ENCODE data around the gene NUFIP2. TPM values are rescaled to one million over a fixed set of nuclear protein-coding genes. Genes with fewer than 3 reads are reported as not detected.

The NUFIP2 gene
- total and polyA plus RNA-seq, 10 of the 15 experiments (the other 5 are each of a cell fraction or from before 2014, with no cell fraction given) = 3.7 to 32.3 (median 14.5) TPM

GRCh38 chr17:29322363-29322762, 28.4 kb upstream of the NUFIP2 start:
- Histone ChIP-seq H3K27ac (ENCODE audit: control insufficient read depth, insufficient read depth) (no peak overlapping the region), H3K27me3 (replicated peaks in 1 of 2; ENCODE audit: control insufficient read depth in 2 of 2, insufficient read depth in 2 of 2, low read length in 1 of 2) (no peaks in the 10 kb centered on the region), H3K9ac (ENCODE audit: control insufficient read depth, insufficient read depth, low read length) (no peak overlapping the region), H3K9me3 (replicated peaks; ENCODE audit: control insufficient read depth, insufficient read depth, low read length) (no peaks in the 10 kb centered on the region), H3K36me3 (ENCODE audit: control insufficient read depth in 2 of 2, insufficient read depth in 2 of 2, low read length in 1 of 2) (no peaks in the 10 kb centered on the region), H2AFZ (ENCODE audit: control insufficient read depth, low read depth, low read length) (no peak overlapping the region), H4K20me1 (ENCODE audit: control insufficient read depth, insufficient read depth) (no peaks in the 10 kb centered on the region), H3K79me2 (ENCODE audit: control insufficient read depth, insufficient read depth, low read length) (no peaks in the 10 kb centered on the region), H3K4me1 (ENCODE audit: control insufficient read depth, insufficient read depth, low read length) (no peaks in the 10 kb centered on the region), H3K4me3 (no peak overlapping the region), H3K4me2 (ENCODE audit: control insufficient read depth, insufficient read depth) (no peak overlapping the region)
- no peak for DNase-seq (ENCODE audit: low read depth, low spot score)
- no TSS peak for BruUV-seq (replicated peaks)
- RAD21 ChIA-PET (ENCODE audit: unreplicated experiment) = no interaction called here
- POLR2A ChIA-PET = no interaction called here
- in situ Hi-C loops (cut with MboI) = no loop called here
- CTCF ChIA-PET = no interaction called here
- no peak for FAIRE-seq
- ATAC-seq = no peak
- SMC1A ChIA-PET (ENCODE audit: uncharacterized antibody, unreplicated experiment) = no interaction called here
- 0% methylated on average over 2 of the region's 2 CpGs for WGBS (ENCODE audit: insufficient coverage, insufficient replicate concordance, low lambda C conversion rate, missing lambda C conversion rate)
- no peak for TF ChIP-seq SIN3A (IDR thresholded peaks at IDR 0.05; ENCODE audit: low read depth, low read length)
- no peak for TF ChIP-seq CHD4 (IDR thresholded peaks at IDR 0.05)
- TF ChIP-seq ZBTB33 (IDR thresholded peaks at IDR 0.05) = no peak
- no peak for TF ChIP-seq ZSCAN29 (IDR thresholded peaks at IDR 0.05)
- no peak for TF ChIP-seq GABPA (IDR thresholded peaks at IDR 0.05; ENCODE audit: low read depth)
- TF ChIP-seq FOS (IDR thresholded peaks at IDR 0.05; ENCODE audit: borderline replicate concordance, extremely low read depth, insufficient read length) = no peak
- no peak for TF ChIP-seq SMC3 (IDR thresholded peaks at IDR 0.05; ENCODE audit: borderline replicate concordance, low read length)
- no peak for TF ChIP-seq EP300 (IDR thresholded peaks at IDR 0.05; ENCODE audit: borderline replicate concordance in 1 of 2, control insufficient read depth in 1 of 2, low read depth in 2 of 2, low read length in 2 of 2)
- no peak for TF ChIP-seq TBL1XR1 (IDR thresholded peaks at IDR 0.05; ENCODE audit: low read depth, low read length)
- TF ChIP-seq ZNF24 (IDR thresholded peaks at IDR 0.05) = no peak
- no peak for TF ChIP-seq E2F8 (IDR thresholded peaks at IDR 0.05; ENCODE audit: low read depth, partially characterized antibody)
- TF ChIP-seq ZBTB4 (CRISPR knock-in tag; IDR thresholded peaks at IDR 0.05) = no peak
- no peak for TF ChIP-seq IKZF1 (conservative IDR thresholded peaks at IDR 0.05)
- TF ChIP-seq ATF7 (IDR thresholded peaks at IDR 0.05; ENCODE audit: low read depth) = no peak
- TF ChIP-seq IRF4 (IDR thresholded peaks at IDR 0.05; ENCODE audit: low read depth, low read length) = no peak
- no peak for TF ChIP-seq NRF1 (conservative IDR thresholded peaks at IDR 0.05; ENCODE audit: low read depth, low read length)
- no peak for TF ChIP-seq CREM (IDR thresholded peaks at IDR 0.05; ENCODE audit: low read depth)
- intact Hi-C loops (cut with micrococcal nuclease; ENCODE audit: unreplicated experiment) = no loop called here
